HG02763 (cell line): ENCODE data around the gene RGS13.
A peak's percentile ranks its signal among the peaks of the same experiment; 100 is the strongest.
"Not testable (repeated sequence)": the region's sequence is repeated elsewhere in the genome, so short reads cannot be mapped to it uniquely, and the experiment has no call there.

Source experiments
- ATAC-seq: cut with Tn5 transposase; IDR thresholded peaks from one replicate; pipeline ENCODE4 v1.9.1; 2021; ENCODE audit warnings: mild to moderate bottlenecking, moderate library complexity; ENCODE audit not compliant: unreplicated experiment

Gene RGS13

GRCh38 chr1:192675716-192676115 lies 39.8 kb downstream of the RGS13 start:
- ATAC-seq, result no peak

- no peak for ATAC-seq
Observed at GRCh38 chr1:192678099-192678498, 42.2 kb downstream of the RGS13 start.

- ATAC-seq, result no peak
Observed at GRCh38 chr1:192682335-192682734, 46.4 kb downstream of the RGS13 start.

- not testable (repeated sequence) for ATAC-seq
Observed at GRCh38 chr1:192683081-192683480, 47.1 kb downstream of the RGS13 start.

- ATAC-seq, result no peak
Observed at GRCh38 chr1:192689459-192689858, 53.5 kb downstream of the RGS13 start.

- ATAC-seq, result no peak
Observed at GRCh38 chr1:192691041-192691440, 55.1 kb downstream of the RGS13 start.

- peak; percentile 47 for ATAC-seq
Observed at GRCh38 chr1:192696082-192696481, 60.1 kb downstream of the RGS13 start.

GRCh38 chr1:192697771-192698170 lies 61.8 kb downstream of the RGS13 start:
- ATAC-seq, result no peak

GRCh38 chr1:192698731-192699130 lies 62.8 kb downstream of the RGS13 start:
- ATAC-seq, result no peak

- ATAC-seq, result no peak
Observed at GRCh38 chr1:192700834-192701271, 64.9 kb downstream of the RGS13 start.

GRCh38 chr1:192702212-192702902 lies 66.4 kb downstream of the RGS13 start:
- ATAC-seq, result no peak

- peak; percentile 78 for ATAC-seq
Observed at GRCh38 chr1:192703283-192704206, 67.6 kb downstream of the RGS13 start.

- ATAC-seq, result no peak
Observed at GRCh38 chr1:192705510-192705909, 69.6 kb downstream of the RGS13 start.

GRCh38 chr1:192706936-192707335 lies 71.0 kb downstream of the RGS13 start:
- ATAC-seq, result no peak

- no peak for ATAC-seq
Observed at GRCh38 chr1:192707978-192708547, 72.1 kb downstream of the RGS13 start.

GRCh38 chr1:192709544-192709943 lies 73.6 kb downstream of the RGS13 start:
- no peak for ATAC-seq
